H1 (cell line): ENCODE results near the gene GPC3. TPM values are rescaled to one million over a fixed set of nuclear protein-coding genes. Genes with fewer than 3 reads are reported as not detected.

Experiments
- CTCF ChIA-PET: fragments of 300-600 bp; sonication (Branson Sonifier 250); formaldehyde crosslinking; loops from one replicate; lab custom pipeline; 2021; ENCODE audit not compliant: partially characterized antibody; lab: Charles Lee
- POLR2A ChIA-PET: fragments of 300-600 bp; sonication (Branson Sonifier 250); formaldehyde crosslinking; loops from one replicate; lab custom pipeline; 2021; ENCODE audit warnings: inconsistent platforms; ENCODE audit not compliant: partially characterized antibody; lab: Charles Lee
- DNase-seq, 2 experiments: peaks; one replicate each; pipeline versions ENCODE4 v3.0.0 to v3.0.0-alpha.2; 2010 to 2022; ENCODE audit warnings: low spot score in 2 of 2, low read depth in 1 of 2, mixed read lengths in 1 of 2
- FAIRE-seq: peaks from 2 replicates; lab custom pipeline; 2011; peaks lifted over from hg19 to GRCh38; lab: Jason Lieb, UNC
- H2AFZ ChIP-seq: 2 replicates; pipeline ENCODE4 v1.8.1; 2012; ENCODE audit warnings: low read length, inconsistent platforms
- H2AK5ac ChIP-seq: 2 replicates; pipeline ENCODE4 v1.6.1; 2013; ENCODE audit warnings: low read depth, low read length
- H2BK120ac ChIP-seq: replicated peaks from 2 replicates; pipeline ENCODE3; 2013; ENCODE audit warnings: low read depth, low read length, inconsistent platforms
- H2BK12ac ChIP-seq: 2 replicates; pipeline ENCODE4 v1.6.1; 2013; ENCODE audit warnings: low read depth, low read length
- H2BK15ac ChIP-seq: 2 replicates; pipeline ENCODE4 v1.6.1; 2013; ENCODE audit warnings: low read length
- H2BK20ac ChIP-seq: 2 replicates; pipeline ENCODE4 v1.6.1; 2013; ENCODE audit warnings: low read length
- H2BK5ac ChIP-seq: 2 replicates; pipeline ENCODE4 v1.6.1; 2013; ENCODE audit warnings: low read depth, low read length
- H3K14ac ChIP-seq: 2 replicates; pipeline ENCODE4 v1.6.1; 2013; ENCODE audit warnings: inconsistent platforms; ENCODE audit not compliant: insufficient read length
- H3K18ac ChIP-seq: 2 replicates; pipeline ENCODE4 v1.6.1; 2013; ENCODE audit warnings: low read length; ENCODE audit errors: extremely low read depth
- H3K23ac ChIP-seq: 2 replicates; pipeline ENCODE4 v1.6.1; 2013; ENCODE audit warnings: inconsistent platforms; ENCODE audit not compliant: insufficient read length
- H3K23me2 ChIP-seq: 2 replicates; pipeline ENCODE4 v1.6.1; 2013; ENCODE audit warnings: low read depth, low read length
- H3K27ac ChIP-seq: 2 replicates; pipeline ENCODE4 v1.6.1; 2011; ENCODE audit warnings: low read depth, low read length, inconsistent platforms
- H3K27me3 ChIP-seq, 4 experiments: replicated peaks in 1 of 4; 1 replicate in 1 of 4; 2 replicates in 3 of 4; pipeline versions ENCODE4 v1.6.1 to v1.8.1; 2011 to 2013; ENCODE audit warnings: low read length in 3 of 4, mild to moderate bottlenecking in 3 of 4, inconsistent platforms in 2 of 4, mixed read lengths in 2 of 4, moderate library complexity in 1 of 4; ENCODE audit not compliant: control insufficient read depth in 3 of 4, insufficient read depth in 3 of 4; ENCODE audit errors: extremely low read depth in 1 of 4
- H3K36me3 ChIP-seq, 4 experiments: 2 replicates each; pipeline versions ENCODE4 v1.6.1 to v1.8.1; 2011 to 2013; ENCODE audit warnings: mild to moderate bottlenecking in 4 of 4, low read length in 3 of 4, moderate library complexity in 2 of 4, control low read depth in 1 of 4, inconsistent platforms in 1 of 4; ENCODE audit not compliant: insufficient read depth in 4 of 4, control insufficient read depth in 2 of 4
- H3K4ac ChIP-seq: replicated peaks from 2 replicates; pipeline ENCODE3; 2013; ENCODE audit warnings: low read length, low read depth, mixed read lengths, inconsistent platforms; ENCODE audit not compliant: insufficient read length
- H3K4me1 ChIP-seq, 4 experiments: replicated peaks in 1 of 4; 1 replicate in 1 of 4; 2 replicates in 3 of 4; pipeline versions ENCODE4 v1.6.1 to v1.8.1; 2011 to 2013; ENCODE audit warnings: low read length in 3 of 4, inconsistent platforms in 2 of 4, mixed read lengths in 1 of 4; ENCODE audit not compliant: insufficient read depth in 4 of 4, control insufficient read depth in 3 of 4
- H3K4me2 ChIP-seq, 2 experiments: 2 replicates each; pipeline versions ENCODE4 v1.6.1 to v1.8.1; 2011 to 2013; ENCODE audit warnings: low read depth in 2 of 2, low read length in 2 of 2, control low read depth in 1 of 2, inconsistent platforms in 1 of 2, mild to moderate bottlenecking in 1 of 2; ENCODE audit not compliant: insufficient read depth in 1 of 2
- H3K4me3 ChIP-seq, 4 experiments: fragments of 200-600, 300-600 bp in 1 of 4; sonication (generic), shearing (Covaris generic), sonication (Bioruptor Twin) in 1 of 4; 2 replicates each; pipeline versions ENCODE4 v1.5.1 to v1.8.1; 2011 to 2016; ENCODE audit warnings: low read length in 4 of 4, low read depth in 3 of 4, control low read depth in 2 of 4, inconsistent platforms in 2 of 4, mild to moderate bottlenecking in 2 of 4, mixed read lengths in 1 of 4, moderate library complexity in 1 of 4; ENCODE audit not compliant: insufficient read depth in 2 of 4; ENCODE audit errors: extremely low read depth in 1 of 4
- H3K56ac ChIP-seq: replicated peaks from 2 replicates; pipeline ENCODE3; 2013; ENCODE audit warnings: low read depth, mild to moderate bottlenecking, mixed read lengths, low read length, inconsistent platforms; ENCODE audit not compliant: insufficient read length
- H3K79me1 ChIP-seq: 2 replicates; pipeline ENCODE4 v1.6.1; 2013; ENCODE audit warnings: low read depth, low read length, control low read depth
- H3K79me2 ChIP-seq, 2 experiments: 2 replicates each; pipeline versions ENCODE4 v1.6.1 to v1.8.1; 2012 to 2013; ENCODE audit warnings: low read length in 2 of 2, mild to moderate bottlenecking in 2 of 2, inconsistent platforms in 1 of 2; ENCODE audit not compliant: insufficient read depth in 2 of 2, control insufficient read depth in 1 of 2
- H3K9ac ChIP-seq, 4 experiments: replicated peaks in 1 of 4; 1 replicate in 1 of 4; 2 replicates in 3 of 4; pipeline versions ENCODE4 v1.6.1 to v1.8.1; 2011 to 2013; ENCODE audit warnings: low read depth in 3 of 4, low read length in 3 of 4, control low read depth in 2 of 4, mild to moderate bottlenecking in 2 of 4, moderate library complexity in 2 of 4, inconsistent platforms in 1 of 4; ENCODE audit errors: extremely low read depth in 1 of 4
- H3K9me3 ChIP-seq, 2 experiments: 2 replicates each; pipeline versions ENCODE4 v1.6.1 to v1.8.1; 2012 to 2013; ENCODE audit warnings: mild to moderate bottlenecking in 2 of 2, moderate library complexity in 2 of 2, control low read depth in 1 of 2, inconsistent platforms in 1 of 2, low read depth in 1 of 2, low read length in 1 of 2, mixed read lengths in 1 of 2; ENCODE audit not compliant: insufficient read depth in 2 of 2
- H4K20me1 ChIP-seq, 2 experiments: replicated peaks in 1 of 2; 2 replicates each; pipeline versions ENCODE3 to v1.8.1; 2011 to 2013; ENCODE audit warnings: inconsistent platforms in 2 of 2, low read length in 2 of 2, mild to moderate bottlenecking in 1 of 2; ENCODE audit not compliant: insufficient read depth in 2 of 2, control insufficient read depth in 1 of 2
- H4K5ac ChIP-seq: 2 replicates; pipeline ENCODE4 v1.6.1; 2013; ENCODE audit warnings: low read length, low read depth, mixed read lengths, inconsistent platforms; ENCODE audit not compliant: insufficient read length
- H4K8ac ChIP-seq: 2 replicates; pipeline ENCODE4 v1.8.0; 2013; ENCODE audit warnings: mild to moderate bottlenecking, moderate library complexity, low read length, inconsistent platforms; ENCODE audit not compliant: insufficient read depth; ENCODE audit errors: extremely low read depth
- H4K91ac ChIP-seq: replicated peaks from 2 replicates; pipeline ENCODE3; 2013; ENCODE audit warnings: low read length, mixed read lengths, inconsistent platforms; ENCODE audit not compliant: insufficient read length
- CEBPB ChIP-seq: IDR thresholded peaks from 2 replicates; pipeline ENCODE4 v1.6.1; 2012; ENCODE audit warnings: low read depth, low read length
- CHD2 ChIP-seq: IDR thresholded peaks from 2 replicates; pipeline ENCODE4 v1.6.1; 2012; ENCODE audit warnings: low read length, improper control_type of control experiment
- CREB1 ChIP-seq: IDR thresholded peaks from 2 replicates; pipeline ENCODE4 v1.6.1; 2012; ENCODE audit warnings: inconsistent platforms
- CTBP2 ChIP-seq: IDR thresholded peaks from 2 replicates; pipeline ENCODE4 v1.7.0; 2011; ENCODE audit warnings: borderline replicate concordance, mild to moderate bottlenecking, moderate library complexity, mixed read lengths, low read length; ENCODE audit not compliant: insufficient read depth, insufficient read length
- EP300 ChIP-seq, 2 experiments: IDR thresholded peaks; 1 replicate in 1 of 2; 2 replicates in 1 of 2; pipeline ENCODE4 v1.6.1; 2011 to 2012; ENCODE audit warnings: low read depth in 2 of 2, low read length in 2 of 2, mild to moderate bottlenecking in 2 of 2, borderline replicate concordance in 1 of 2, inconsistent platforms in 1 of 2, moderate library complexity in 1 of 2
- JUN ChIP-seq: IDR thresholded peaks from 2 replicates; pipeline ENCODE4 v1.6.1; 2011; ENCODE audit warnings: low read depth, mild to moderate bottlenecking, improper control_type of control experiment, low read length
- KDM1A ChIP-seq: fragments of 200-600, 300-600 bp; sonication (generic); IDR thresholded peaks from 2 replicates; pipeline ENCODE4 v1.7.1; 2016; ENCODE audit warnings: mild to moderate bottlenecking, low read length, borderline replicate concordance
- NRF1 ChIP-seq: IDR thresholded peaks from 2 replicates; pipeline ENCODE4 v1.6.1; 2011; ENCODE audit warnings: mild to moderate bottlenecking, low read depth, low read length, improper control_type of control experiment
- RBBP5 ChIP-seq: IDR thresholded peaks from 2 replicates; pipeline ENCODE4 v1.7.1; 2012; ENCODE audit warnings: low read depth, mild to moderate bottlenecking, inconsistent platforms, low read length, moderate library complexity, borderline replicate concordance
- RNF2 ChIP-seq: fragments of 200-900, 300-1000 bp; sonication (generic); IDR thresholded peaks from 2 replicates; pipeline ENCODE4 v1.7.1; 2016; ENCODE audit warnings: borderline replicate concordance, low read depth, mild to moderate bottlenecking, antibody characterized with exemption, low read length; ENCODE audit not compliant: poor library complexity, severe bottlenecking; ENCODE audit errors: missing control alignments
- SP1 ChIP-seq: IDR thresholded peaks from 2 replicates; pipeline ENCODE4 v1.6.1; 2011; ENCODE audit warnings: low read depth, low read length
- SP2 ChIP-seq: IDR thresholded peaks from 2 replicates; pipeline ENCODE4 v1.6.1; 2012; ENCODE audit warnings: mild to moderate bottlenecking, low read length, inconsistent platforms
- SRF ChIP-seq: IDR thresholded peaks from 2 replicates; pipeline ENCODE4 v1.6.1; 2011; ENCODE audit warnings: mild to moderate bottlenecking, low read depth, low read length, moderate library complexity
- SUZ12 ChIP-seq: fragments of 200-600 bp; sonication (generic); IDR thresholded peaks from 2 replicates; pipeline ENCODE4 v1.6.1; 2012; ENCODE audit warnings: mild to moderate bottlenecking, inconsistent platforms, low read length, moderate library complexity, mixed read lengths
- TAF1 ChIP-seq: IDR thresholded peaks from 2 replicates; pipeline ENCODE4 v1.6.1; 2011; ENCODE audit warnings: mild to moderate bottlenecking, low read depth, low read length
- TCF12 ChIP-seq: IDR thresholded peaks from 2 replicates; pipeline ENCODE4 v1.6.1; 2011; ENCODE audit warnings: low read depth, mild to moderate bottlenecking, low read length
- ZNF274 ChIP-seq: IDR thresholded peaks from 2 replicates; pipeline ENCODE4 v1.7.0; 2012; ENCODE audit warnings: low read length, borderline replicate concordance; ENCODE audit errors: extremely low read depth
- polyA plus RNA-seq, 7 experiments: library from polyadenylated mRNA; depleted of rRNA in 3 of 7; stranded (reverse) in 5 of 7; unstranded in 2 of 7; fragments of >200 nt in 5 of 7; fragments of 200-250 nt in 2 of 7; gene quantifications; 1 replicate in 5 of 7; 2 replicates in 1 of 7; 4 replicates in 1 of 7; pipeline versions ENCODE4 v1.2.1 to v1.2.3, GENCODE V29; 2011 to 2013; ENCODE audit warnings: missing spikeins in 2 of 7, mixed read lengths in 2 of 7
- total RNA-seq: library from RNA; stranded (reverse); fragmentation: NEBNext Ultra II Directional; extraction: Animal tissue kit (Norgen Biotek cat#: 25700); gene quantifications from 2 replicates; pipeline ENCODE4 v1.2.1, GENCODE V29; 2021

GPC3 gene
- total and polyA plus RNA-seq, 2 of the 8 experiments (the other 6 are each of a cell fraction or from before 2014, with no cell fraction given): 64.8 to 71.9 TPM

DNA sequence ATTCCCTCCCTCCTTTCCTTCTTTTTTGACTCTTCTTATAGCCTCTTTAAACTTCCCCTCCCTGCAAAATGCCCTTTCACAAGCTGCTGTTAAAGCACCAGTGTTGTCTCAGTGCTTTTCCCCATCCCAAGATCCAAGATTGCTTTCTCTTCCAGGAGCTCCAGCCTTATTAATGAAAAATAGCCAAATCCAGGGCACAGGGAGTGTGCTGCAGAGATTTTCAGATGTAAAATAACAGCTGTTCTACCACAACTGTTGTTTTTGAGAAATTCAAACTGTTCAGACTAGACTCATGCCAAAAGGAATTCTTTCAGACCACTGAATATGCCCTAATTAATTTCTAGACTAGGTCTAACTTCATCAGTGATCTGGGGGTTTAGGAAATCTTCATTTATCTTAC is 47.0 kb upstream of the GPC3 start:
- Histone ChIP-seq H4K91ac (no peak overlapping the region), H2BK5ac (no peak overlapping the region), H2BK120ac (no peak overlapping the region), H3K4me2 (no peak overlapping the region), H3K9ac (no peak overlapping the region), H3K4me3 (no peak overlapping the region), H3K79me1 (no peaks in the 10 kb centered on the region), H2BK20ac (no peak overlapping the region), H4K8ac (no peak overlapping the region), H3K23ac (no peak overlapping the region), H2BK15ac (no peak overlapping the region), H3K23me2 (no peaks in the 10 kb centered on the region), H2AFZ (no peak overlapping the region), H3K36me3 (no peaks in the 10 kb centered on the region), H2AK5ac (no peak overlapping the region), H3K4me1 (no peaks in the 10 kb centered on the region), H3K18ac (no peak overlapping the region), H3K56ac (no peak overlapping the region), H4K20me1 (no peaks in the 10 kb centered on the region), H3K14ac (no peak overlapping the region), H3K9me3 (no peaks in the 10 kb centered on the region), H3K4ac (no peak overlapping the region), H2BK12ac (no peak overlapping the region), H4K5ac (no peak overlapping the region), H3K79me2 (no peaks in the 10 kb centered on the region), H3K27me3 (no peaks in the 10 kb centered on the region), H3K27ac (no peak overlapping the region)
- DNase-seq (no peak), FAIRE-seq (no peak)
- ChIA-PET CTCF (no interaction called here), POLR2A (no interaction called here)
- TF ChIP-seq RBBP5 (no peak), SP1 (no peak), CTBP2 (no peak), TCF12 (no peak), RNF2 (no peak), JUN (no peak), CREB1 (no peak), ZNF274 (no peak), TAF1 (no peak), SRF (no peak), KDM1A (no peak), SP2 (no peak), CEBPB (no peak), EP300 (IDR thresholded peaks at IDR 0.05; ENCODE audit: borderline replicate concordance in 1 of 2, low read depth in 2 of 2, low read length in 2 of 2) (no peak), SUZ12 (no peak), NRF1 (no peak), CHD2 (no peak)
